Measurements from ENCODE around the gene TMEM185B.
A peak's percentile ranks its signal among the peaks of the same experiment; 100 is the strongest.
"Not testable (repeated sequence)": the region's sequence is repeated elsewhere in the genome, so short reads cannot be mapped to it uniquely, and the experiment has no call there.

TMEM185B gene

DNA sequence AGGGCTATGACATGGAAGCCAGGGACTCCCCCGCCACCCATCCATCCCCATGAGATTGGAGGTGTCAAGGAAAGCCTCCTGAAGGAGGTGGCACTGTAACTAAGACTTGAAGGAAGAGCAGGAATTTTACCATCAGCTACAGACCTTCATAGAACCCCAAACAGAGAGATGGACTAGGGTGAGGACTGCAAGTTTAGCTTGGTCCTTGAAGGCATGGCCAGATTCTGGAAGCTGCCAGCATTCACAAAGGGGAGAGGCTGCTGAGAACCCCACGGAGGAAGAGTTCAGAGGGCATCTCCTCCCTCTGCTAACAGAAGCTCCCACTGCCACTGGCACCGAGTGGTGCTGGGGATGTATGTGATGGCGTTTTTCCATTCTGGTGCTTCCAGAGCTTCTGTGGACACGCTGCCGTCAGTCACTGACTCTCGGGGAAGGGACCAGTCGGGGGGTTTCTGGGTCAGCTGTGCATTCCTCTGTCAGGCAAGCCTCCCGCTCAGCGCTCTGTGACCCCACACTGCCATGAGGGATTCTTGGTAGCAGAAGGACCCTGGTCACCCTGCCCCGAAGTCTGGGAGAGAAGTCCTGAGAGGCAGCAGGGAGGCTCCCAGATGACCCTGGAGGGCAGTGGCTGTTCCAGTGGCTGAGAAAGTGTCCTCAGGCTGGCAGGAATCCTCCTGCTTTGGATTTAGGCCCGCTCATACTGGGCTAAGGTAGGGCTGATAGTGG, 18.1 kb downstream of the TMEM185B start:
- DNase-seq = no peak

DNA sequence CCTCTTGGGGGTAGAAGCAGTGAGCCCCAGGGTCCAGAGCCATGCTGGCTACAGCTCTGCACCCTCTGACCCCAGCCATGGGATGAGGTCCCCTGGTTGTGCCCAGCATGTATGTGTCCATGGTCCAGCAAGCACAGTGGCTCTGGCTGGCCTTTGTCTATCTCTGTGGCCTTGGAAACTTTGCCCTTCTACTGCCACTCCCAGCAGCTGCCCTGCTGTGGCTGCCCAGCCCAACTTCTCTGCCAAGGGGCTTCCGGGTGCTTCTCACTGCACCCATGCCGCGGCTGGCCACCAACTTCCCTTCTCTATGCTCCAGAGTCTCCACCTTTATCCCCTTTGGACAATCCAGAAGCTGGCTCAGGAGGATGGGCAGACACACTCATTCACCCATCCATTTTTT, 18.8 kb downstream of the TMEM185B start:
- DNase-seq = no peak

DNA sequence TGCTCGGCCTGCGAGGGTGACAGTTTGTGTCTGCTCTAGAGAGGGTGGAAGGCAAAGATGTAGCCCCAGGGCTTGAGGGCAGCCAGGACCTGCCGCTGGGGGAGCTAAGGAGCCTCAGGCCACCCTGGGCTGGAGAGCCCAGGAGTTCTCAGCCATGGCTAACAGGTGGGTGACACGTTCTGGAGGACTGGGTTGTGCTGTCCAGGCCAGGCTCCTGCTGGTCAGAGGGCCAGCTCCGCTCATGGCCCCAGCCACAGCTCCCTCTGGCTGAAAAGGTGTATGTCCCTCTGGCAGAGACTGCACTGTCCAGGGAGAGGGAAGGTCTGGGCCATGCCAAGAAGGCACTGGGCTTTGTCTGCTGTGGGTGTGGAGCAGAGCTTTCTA, 19.2 kb downstream of the TMEM185B start:
- DNase-seq = no peak

DNA sequence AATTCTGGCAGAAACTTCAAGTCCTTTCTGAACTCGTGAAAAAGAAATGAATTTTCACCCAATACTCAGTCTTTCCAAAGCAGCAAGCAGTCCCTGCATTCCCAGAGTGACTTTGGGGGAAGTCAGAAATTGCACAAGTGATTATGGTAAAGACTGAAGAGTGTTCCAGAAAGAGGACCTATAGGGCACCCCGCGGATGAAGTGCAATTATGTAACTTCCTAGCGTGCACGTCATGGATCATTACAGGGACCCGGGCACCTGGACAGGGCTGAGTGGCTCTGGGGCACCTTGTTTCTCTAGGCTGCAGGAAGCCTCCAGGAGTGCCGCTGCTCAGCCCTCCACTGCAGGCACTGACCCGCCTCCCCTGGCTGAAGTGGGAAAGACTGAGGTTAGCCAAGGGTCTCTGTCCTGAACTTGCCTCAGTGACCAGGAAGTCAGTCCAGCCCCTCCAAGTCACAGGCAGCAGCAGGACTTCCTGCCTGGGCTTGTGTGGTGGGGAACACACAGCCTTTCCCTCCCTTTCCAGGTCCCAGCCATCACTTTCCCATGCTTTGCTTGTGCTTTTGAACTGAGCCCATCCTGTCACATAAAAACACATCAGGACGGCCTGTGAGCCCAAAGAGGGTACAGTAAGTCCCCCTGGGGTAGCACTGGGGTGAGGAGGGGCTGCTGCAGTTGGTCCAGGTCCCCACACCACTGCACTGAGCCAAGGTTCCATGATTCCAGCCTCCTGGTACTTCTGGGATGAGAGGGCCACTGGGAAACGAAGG, 19.8 kb downstream of the TMEM185B start:
- DNase-seq = no peak

DNA sequence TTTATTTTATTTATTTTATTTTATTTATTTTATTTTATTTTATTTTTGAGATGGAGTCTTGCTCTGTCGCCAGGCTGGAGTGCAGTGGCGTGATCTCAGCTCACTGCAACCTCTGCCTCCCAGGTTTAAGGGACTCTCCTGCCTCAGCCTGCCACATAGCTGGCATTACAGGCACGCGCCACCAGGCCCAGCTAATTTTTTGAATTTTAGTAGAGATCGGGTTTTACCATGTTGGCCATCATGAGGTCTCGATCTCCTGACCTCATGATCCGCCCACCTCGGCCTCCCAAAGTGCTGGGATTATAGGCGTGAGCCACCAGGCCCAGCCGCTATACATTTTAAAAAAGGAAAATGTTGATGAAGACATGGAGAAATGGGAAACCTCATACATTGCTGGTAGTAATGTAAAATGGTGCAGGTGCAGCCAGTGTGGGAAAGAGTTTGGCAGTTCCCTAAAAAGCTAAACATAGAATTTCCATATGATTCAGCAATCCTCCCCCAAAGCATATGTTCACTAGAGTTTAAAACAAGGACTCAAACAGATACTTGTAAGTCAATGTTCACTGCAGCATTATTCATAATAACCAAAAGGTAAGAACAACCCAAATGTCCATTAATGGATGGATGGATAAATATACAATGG, 23.3 kb downstream of the TMEM185B start:
- not testable (repeated sequence) for DNase-seq

DNA sequence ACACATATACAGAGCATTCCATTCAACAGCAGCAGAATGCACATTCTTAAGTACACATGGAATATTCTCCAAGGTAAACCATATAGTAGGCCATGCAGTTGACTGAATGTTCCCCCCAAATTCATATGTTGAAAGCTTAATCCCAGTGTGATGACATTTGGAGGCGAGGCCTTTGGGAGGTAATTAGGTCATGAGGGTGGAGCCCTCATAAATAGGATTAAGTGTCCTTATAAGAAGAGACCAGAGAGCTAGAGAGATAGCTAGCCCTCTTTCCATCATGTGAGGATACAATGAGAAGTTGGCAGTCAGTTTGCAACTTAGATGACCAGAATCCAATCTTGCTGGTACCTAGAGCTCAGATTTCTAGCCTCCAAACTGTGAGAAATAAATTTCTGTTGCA, 27.6 kb downstream of the TMEM185B start:
- DNase-seq = no peak

DNA sequence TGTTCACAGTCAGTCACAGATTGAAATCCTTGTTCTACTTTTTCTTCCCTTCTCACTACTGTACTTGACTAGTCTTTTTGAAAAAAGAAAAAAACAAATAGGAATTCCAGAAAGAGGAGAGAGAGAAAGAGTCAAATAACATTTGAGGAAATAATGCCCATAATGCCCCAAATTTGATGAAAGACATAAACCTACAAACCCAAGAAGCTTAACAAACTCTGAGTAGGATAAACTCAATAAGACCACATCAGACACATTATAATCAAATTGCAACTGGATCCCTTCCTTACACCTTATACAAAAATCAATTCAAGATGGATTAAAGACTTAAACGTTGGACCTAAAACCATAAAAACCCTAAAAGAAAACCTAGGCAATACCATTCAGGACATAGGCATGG, 30.9 kb downstream of the TMEM185B start:
- no peak for DNase-seq

DNA sequence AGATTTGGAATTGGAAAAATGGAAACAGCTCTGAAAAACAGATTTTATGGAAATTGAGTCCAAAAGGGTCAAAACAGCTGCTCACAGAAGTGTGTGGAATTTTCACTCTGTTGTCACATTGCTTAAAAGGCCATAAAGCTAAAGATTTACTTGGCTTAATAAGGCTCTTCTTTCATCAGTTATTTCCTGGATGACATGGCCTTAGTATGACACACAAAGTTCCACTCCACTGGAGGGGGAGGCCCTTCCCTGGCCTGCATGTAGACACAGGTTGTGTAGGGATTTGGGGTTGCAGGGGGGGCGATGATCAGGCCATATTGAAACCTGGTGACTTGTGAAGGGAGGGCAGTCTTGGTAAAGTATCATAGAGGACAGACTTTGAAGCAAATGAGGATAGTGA, 34.0 kb downstream of the TMEM185B start:
- no peak for DNase-seq

DNA sequence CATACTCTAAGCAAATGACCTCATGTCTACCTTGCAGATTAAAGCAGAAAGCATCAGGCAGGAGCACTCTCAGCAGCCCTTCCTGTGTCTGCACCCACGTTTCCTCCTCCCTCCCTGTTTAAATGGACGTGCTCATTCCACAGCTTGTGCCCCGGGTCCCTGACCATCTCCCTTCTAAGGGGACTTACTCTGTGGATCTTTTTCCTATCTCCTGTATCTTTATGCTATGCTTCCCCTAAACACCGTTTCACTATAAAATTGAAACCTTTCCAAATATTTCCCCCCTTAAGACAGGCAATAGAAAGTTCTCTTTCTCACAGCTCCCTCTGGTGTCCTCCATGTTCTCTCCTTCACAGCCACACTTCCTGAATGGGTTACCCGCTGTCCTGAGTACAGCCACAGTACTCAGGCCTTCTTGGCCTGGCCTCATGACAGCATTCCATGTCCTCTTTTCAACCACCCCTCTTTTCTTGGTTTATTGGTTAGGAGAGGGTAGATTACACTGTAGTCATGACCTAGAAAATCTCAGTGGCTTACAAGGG, 41.1 kb downstream of the TMEM185B start:
- no peak for DNase-seq

DNA sequence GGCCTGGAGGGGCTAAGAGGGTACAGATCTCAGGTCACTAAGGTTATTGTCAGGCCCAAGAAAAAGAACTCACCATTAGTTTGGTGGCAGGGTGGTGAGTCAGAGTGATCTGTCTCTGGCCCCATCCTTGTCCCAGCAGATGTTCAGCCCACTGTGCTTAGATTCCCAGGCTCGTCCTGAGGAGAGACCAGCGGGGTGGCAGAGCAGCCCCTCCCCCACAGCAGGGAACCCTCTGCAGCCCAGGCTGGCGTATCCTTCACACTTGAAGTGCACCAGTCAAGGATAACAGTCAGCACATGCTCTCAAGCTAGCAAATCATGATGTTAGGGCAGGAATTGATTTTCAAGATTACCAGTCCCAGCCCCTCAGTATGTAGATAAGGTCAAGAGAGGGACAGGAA, 43.1 kb downstream of the TMEM185B start:
- no peak for DNase-seq

DNA sequence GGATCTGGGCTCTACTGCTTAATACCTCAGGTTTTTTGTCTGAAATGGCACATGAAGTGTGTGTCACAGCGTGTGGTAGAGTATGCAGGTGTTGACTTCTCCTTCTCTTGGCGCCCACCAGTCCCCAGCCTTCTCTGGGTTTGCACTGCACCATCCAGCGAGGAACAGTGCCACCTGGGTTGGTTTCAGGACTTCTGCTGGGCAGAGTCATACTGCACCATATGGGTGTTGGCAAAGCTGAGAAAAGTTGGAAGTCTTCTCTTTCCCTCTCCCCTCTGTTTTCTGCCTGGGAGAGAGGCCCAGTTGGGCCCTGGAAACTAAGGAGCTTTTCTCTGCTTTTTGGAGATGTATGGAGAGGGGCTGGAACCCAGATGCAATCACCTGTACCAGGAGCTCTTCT, 43.8 kb downstream of the TMEM185B start:
- no peak for DNase-seq

DNA sequence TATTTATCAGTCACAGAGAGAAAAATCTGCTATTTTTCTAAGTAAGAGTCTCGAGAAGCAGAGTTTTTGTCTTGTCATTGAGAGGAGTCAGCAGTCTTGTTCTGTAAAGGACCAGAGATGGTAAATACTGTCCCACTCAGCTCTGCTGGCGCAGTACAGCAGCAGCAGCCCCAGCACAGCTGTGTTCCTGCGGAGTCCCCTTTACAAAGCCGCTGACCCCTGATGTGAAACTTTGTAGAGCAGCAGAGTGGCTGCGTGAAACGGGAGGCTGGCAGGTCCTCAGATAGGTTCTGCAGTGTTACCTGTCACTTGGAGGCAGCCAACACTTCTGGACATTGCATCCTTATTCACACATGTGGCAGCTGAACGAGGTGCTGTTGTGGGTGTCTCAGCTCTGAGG, 45.2 kb downstream of the TMEM185B start:
- DNase-seq = no peak

DNA sequence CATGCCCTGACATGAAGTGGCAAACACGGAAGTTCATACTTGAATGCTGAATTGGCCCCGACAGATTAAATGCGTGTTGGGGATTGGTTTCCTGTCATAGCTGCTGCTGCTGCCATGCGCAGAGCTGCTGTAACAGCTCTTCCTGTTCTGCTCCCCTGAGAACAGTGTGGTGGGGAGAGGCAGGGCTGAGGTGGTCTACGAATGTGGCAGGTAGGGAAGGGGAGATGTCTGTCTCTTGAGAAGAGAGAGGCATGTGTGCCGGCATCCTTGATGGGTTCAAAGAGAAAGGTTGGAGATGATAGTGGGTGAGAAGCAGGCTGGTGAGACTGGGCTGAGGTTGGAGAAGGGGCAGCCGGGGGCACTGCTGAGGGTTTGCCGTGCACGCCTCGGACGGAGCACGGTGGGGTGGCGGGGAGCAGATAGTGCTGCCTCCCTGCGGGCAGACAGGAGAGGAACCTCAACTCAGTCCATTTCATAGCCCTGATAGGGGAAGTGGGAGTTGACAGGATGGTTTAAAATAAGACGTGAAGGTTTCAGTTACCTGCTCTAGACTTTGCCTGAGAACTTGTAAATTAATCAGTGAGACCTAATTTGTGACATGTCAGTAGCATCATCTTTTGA, 46.1 kb downstream of the TMEM185B start:
- no peak for DNase-seq

DNA sequence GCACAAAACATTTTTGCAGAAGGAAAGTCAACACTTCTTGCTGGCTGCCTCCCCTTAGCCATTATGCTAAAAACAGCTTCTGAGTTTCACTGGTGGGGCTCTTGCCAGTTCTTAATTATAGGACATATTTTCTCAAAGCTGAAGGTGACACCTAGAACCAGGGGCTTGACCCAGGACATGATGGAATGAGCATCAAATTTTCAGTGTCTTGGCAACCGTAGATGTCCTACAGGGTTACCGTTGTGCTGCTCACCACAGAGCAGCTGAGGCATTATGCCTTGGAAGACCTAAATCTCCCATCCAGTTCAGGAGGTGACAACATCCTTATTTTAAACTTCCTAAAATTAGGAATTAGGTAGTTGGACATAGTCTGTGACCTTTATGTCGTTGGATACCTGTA, 46.7 kb downstream of the TMEM185B start:
- DNase-seq = no peak

DNA sequence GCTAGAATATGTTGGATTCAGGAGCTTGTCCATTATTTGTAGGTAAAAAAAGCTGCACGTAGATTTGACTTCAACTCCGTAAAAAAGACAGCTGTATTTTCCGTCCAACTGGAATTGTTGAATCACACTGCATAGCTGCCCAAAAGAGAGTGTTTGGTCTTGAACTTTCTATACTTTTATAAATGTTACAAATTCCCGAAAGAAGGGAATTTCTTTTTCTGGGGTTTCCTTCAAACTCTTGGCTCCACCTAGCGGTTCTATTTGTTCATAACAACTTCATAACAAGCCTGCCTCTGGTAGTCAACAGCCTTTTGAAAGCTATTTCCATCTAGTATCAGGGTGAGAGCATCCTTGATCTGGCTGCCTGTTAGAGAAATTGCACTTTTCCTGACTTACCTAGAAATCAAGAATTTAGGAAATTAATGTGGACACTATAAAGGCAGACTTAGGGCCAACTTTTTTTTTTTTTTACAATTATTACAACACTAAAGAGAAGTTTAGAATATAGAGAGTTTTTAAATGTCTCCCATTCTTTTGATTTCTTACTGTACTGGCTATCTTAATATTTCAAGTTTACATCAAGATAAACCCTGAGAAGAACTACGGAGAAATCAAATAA, 48.1 kb downstream of the TMEM185B start:
- peak; percentile 76 for DNase-seq
